HG03039 (cell line): Measurements from ENCODE around the gene ASB3.
"Not testable (repeated sequence)": the region's sequence is repeated elsewhere in the genome, so short reads cannot be mapped to it uniquely, and the experiment has no call there.

Source experiments
- ATAC-seq: cut with Tn5 transposase; IDR thresholded peaks from one replicate; pipeline ENCODE4 v1.9.1; 2021; ENCODE audit warnings: mild to moderate bottlenecking, moderate library complexity; ENCODE audit not compliant: unreplicated experiment

Gene ASB3

DNA sequence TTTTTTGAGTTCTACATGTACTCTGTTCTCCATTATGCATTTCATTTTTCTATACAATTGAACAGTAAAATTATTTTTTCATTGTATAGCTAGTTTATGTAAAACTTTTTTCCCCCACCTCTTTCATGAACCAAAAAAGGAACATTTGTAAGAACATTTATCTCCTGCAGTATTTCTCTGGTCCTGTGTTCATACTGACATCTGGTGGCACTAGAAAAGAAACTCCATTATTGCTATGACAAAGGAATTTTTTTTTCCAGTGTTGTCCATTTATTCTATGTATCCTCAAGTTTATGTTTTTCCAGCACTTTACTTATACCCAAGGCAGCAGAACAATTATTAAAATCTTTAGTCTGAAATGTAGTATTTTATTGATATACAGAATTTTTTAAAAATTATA is 46.6 kb downstream of the ASB3 start:
- ATAC-seq, result no peak

DNA sequence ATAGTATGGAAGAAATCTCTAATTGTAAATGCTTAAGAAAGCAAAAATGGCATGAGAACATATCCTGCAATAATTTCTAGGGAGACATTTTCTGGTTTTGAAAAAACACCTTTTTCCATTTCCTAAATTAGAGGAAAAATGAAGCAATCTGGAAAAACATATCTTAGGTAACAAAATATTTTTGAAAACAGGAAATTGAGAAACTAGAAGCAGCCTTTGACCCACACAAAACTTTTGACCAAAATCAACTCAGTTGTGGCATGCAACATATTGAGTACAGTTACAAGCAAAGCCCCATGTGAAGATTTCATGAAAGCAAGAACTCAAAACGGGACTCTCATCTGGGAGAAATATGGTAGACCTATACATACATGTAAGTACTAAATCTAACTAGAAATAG is 47.7 kb downstream of the ASB3 start:
- ATAC-seq, result no peak

DNA sequence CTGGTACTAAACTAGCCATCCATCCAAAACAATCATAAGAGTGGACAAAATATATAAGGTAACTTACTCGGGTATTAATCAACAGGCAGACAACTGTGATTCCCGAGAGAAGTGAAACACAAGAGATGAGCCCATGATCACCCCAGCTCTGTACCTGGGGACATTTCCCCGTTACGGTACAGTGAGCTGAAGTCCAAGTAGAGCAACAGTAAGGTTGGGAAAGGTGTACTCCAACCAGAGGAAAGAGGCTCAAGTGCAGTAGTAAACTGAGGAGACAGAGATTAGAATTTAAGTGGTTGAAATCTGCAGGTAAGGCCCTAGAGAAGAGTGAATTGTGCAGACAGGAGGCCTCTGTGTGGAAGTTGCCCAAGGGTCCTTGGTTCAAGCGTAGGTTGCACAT is 49.7 kb downstream of the ASB3 start:
- no peak for ATAC-seq

DNA sequence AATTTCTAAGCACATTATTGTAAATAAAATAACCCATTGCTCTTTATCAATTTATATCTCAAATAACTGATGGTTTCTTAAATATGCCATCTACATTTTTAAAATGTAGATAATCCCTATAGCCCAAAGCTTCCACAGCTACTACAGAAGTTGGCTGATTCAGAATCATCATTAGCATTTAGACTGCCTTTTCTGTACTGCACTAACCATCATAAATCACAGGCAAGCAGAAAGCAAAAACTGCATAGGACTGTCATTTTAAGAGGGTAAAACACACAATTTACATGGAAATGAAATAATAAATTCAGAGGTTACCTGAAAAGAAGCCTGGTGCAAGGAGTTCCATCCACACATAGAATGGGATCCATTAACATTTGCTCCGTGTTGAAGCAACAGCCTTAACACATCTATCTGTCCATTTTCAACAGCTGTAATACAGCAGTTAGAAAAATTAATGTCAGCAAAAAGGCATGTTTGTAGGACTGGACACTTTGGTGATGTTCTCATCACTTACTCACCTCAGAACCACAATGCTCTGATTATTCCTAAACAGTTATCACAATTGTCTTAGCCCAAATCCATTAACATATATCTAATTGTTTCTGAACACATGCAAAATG is 57.5 kb downstream of the ASB3 start:
- ATAC-seq, result no peak

DNA sequence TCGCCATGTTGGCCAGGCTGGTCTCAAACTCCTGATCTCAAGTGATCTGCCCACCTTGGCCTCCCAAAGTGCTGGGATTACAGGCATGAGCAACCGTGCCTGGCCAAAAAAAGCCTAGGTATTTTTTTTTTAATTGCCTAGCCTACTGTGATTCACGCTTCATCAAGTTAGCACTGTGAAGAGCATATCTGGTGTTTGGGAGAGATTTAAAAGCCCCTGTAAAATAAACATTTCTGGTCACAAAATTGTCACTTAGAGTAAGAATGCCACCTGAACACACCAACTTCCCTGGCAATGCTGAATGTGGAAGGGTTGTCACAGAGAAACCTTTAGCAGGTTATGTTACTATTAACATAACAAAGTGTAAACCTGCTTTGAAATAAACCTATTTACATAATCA is 58.8 kb downstream of the ASB3 start:
- ATAC-seq, result no peak

DNA sequence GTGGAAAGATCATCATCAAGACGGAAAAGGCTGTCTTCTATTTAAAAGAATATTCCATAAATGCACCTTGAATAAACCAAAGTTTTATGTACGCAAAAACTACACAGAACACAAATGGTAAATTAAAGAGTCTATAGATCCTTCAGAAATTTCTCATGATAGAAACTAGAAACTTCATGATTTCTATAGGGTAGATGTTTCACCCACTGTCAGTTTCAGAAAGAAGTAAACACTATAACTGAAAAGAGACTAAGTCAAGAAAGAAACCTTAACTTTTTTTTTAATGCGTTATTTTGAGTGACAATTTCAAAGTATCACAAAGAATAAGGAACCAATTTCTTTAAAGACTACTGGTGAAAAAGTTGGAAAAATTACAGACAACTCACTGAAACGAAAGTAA is 61.1 kb downstream of the ASB3 start:
- no peak for ATAC-seq

DNA sequence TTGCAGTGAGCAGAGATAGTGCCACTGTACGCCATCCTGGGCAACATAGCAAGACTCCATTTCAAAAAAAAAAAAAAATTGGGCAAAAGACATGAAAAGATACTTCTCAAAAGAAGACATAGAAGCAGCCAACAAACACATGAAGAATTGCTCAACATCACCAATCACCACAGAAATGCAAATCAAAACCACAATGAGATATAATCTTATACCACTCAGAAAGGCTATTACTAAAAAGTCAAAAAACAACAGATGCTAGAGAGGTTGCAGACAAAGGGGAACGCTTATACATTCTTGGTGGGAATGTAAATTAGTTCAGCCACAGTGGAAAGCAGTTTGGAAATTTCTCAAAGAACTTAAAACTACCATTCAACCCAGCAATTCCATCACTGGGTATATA is 62.2 kb downstream of the ASB3 start:
- ATAC-seq, result no peak

DNA sequence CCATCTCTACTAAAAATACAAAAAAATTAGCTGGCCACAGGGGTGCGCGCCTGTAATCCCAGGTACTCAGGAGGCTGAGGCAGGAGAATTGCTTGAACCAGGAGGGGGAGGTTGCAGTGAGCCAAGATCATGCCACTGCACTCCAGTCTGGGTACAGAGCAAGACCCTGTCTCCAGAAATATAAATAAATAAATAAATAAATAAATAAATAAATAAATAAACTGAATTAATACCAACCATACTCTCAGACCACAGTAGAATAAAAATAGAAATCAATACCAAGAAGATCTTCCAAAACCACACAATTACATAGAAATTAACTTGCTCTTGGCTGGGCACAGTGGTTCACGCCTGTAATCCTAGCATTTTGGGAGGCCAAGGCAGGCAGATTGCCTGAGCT is 65.8 kb downstream of the ASB3 start:
- not testable (repeated sequence) for ATAC-seq

DNA sequence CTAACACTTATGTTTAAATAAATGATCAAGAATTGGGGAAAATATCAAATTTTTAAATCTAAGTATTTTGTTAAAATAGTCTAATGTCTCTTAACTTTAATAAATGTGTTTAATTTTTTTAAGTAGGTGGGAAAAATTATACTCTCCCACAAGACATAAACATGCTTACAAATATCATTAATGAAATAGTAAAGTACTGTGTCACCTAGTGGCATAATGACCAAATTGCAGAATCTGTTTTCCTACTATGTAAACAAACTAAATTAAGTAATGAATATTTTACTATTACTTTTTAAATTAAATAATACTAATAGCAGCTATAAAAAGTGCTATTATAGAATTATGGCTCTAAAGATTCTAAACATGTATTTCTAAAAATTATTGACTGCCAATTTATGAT is 71.2 kb downstream of the ASB3 start:
- ATAC-seq, result no peak

DNA sequence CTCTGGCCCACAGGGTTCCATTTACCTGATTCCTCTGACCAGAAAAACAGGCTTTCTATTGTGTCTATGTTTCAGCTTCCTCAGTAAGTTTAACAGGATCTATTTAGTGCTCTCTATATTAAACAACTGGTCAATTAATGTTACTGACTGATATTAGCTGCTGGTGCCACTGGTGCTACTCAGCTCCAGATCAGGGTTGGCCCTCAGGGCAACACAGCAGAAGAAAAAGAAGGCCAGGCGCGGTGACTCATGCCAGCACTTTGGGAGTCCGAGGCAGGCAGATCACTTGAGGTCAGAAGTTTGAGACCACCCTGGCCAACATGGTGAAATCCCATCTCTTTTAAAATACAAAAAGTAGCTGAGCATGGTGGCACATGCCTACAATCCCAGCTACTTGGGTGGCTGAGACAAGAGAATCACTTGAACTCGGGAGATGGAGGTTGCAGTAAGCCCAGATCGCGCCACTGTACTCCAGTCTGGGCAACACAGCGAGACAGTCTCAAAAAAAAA is 75.4 kb downstream of the ASB3 start:
- no peak for ATAC-seq

DNA sequence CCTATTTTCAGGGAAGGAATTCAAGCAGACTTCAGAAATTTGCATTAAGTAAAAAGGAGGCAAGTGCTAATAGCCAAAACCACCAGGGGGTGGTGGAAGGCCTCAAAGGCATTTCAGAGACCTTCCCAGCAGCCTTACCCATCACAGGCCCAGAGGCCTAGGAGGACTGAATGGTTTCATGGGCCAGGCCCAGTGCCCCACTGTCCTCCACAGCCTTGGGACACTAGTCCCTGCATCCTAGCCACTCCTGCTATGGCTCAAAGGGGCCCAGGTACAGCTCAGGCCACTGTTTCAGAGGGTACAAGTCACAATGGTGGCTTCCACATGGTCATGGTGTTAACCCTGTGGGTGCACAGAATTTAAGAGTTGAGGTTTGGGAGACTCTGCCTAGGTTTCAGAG is 77.8 kb downstream of the ASB3 start:
- ATAC-seq, result no peak

DNA sequence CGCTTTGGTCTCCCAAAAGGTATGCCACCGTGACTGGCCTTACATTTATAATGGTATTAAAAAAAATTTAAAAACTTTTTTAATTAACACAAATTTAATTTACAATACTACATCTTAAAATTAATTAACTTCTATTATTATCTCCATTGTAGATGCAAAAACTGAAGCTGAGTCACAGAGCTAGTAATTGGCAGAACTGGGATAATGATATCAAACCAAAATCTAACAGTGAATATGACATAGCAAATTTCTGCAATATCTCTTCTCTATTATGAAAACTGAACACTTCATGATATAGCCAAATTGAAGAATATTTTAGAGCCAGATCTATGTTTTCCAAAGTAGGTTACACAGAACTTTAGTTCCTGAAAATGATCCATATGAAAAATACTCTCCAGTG is 85.5 kb downstream of the ASB3 start:
- ATAC-seq, result no peak

DNA sequence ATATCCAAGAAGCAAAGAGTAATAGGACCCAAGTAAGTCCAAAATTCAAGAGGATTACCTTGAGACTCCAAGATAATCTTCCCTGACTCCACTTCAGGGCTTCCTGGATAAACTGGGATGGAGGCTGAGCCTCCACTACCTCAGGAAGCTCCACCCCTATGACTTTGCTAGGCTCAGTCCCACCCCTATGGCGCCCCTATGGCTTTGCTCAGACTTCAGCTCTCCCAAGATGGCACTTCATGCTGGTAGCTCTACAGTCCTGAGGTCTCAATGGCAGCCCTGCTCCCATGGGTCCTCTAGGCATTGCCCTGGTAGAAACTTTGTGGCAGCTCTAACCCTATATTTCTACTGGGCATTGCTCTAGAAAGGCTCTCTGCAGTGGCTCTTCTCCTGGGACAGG is 89.1 kb downstream of the ASB3 start:
- ATAC-seq, result no peak

DNA sequence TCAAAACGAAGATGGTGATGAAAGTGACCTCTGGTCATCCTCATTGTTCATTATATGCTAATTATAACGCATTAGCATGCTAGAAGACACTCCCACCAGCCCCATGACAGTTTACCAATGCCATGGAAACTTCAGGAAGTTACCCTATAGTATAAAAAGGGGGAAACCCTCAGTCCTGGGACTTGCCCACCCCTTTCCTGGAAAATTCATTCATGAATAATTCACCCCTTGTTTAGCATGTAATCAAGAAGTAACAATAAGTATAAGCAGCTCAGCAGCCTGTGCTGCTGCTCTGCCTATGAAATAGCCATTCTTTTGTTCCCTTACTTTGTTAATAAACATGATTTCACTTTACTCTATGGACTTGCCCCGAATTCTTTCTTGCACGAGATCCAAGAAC is 89.7 kb downstream of the ASB3 start:
- no peak for ATAC-seq

DNA sequence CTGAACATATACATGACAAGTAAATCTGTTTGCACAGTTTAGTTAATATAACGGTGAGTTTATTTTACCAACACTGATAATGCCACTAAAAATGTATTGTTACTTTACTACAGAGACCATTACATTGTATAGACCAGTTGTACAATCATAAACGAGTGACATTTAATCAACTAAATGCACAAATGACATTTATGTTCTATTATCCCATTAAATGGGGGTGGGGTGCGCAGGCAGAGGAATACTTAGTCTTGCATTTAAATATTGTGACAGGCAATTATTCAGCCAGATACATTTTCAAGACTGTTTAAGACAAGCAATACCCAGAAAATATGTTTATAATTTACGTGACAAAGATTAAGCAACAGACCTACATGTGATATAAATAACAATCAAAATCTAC is 91.2 kb downstream of the ASB3 start:
- ATAC-seq, result no peak

DNA sequence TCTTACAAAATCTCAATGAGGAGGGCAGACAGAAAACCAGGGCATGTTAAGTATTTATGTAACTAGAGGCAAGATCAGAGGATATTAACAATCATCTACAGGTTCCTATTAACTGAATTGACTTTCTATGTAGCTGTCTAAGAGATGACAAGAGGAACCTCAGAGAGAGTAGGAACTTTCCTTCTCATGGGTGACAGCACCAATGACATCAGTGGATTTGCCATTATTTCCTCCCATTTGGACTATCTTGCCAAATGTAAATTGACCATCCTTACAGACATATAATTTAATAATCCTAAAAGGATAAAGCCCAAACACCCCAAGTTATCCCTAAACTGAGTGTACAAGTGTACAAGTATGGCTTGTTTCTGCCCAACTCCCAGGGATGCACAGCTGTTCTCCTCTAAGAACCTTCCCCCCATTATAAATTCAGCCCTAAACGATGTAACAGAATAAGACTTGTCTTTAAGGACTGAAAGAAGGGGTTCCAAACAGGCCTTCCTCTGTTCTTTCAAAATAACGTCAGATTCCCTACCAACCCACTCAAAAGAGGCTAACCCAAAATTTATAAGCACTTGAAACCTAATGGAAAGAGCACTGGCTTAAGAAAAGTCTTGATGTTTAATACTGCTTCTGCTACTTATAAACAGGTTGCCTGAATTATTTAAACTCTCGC is 92.5 kb downstream of the ASB3 start:
- ATAC-seq, result no peak

DNA sequence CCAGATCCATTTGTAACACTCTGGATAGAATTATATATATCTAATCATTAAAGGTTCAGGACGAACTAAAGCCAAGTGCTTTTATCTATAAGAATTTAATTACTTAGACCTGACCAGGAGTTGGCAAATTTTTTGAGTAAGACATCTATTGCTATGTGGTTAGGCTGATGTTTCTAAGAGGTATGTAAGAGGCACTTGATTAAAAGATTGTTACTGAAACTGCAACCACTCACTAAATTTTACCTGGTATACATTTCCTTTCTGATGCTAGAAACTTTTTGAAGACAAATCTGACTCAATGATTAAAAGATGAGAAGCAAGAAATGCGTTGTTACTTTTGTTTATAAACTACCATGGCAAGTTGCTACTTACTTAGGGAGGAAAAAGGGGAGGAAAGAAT is 95.9 kb downstream of the ASB3 start:
- no peak for ATAC-seq

DNA sequence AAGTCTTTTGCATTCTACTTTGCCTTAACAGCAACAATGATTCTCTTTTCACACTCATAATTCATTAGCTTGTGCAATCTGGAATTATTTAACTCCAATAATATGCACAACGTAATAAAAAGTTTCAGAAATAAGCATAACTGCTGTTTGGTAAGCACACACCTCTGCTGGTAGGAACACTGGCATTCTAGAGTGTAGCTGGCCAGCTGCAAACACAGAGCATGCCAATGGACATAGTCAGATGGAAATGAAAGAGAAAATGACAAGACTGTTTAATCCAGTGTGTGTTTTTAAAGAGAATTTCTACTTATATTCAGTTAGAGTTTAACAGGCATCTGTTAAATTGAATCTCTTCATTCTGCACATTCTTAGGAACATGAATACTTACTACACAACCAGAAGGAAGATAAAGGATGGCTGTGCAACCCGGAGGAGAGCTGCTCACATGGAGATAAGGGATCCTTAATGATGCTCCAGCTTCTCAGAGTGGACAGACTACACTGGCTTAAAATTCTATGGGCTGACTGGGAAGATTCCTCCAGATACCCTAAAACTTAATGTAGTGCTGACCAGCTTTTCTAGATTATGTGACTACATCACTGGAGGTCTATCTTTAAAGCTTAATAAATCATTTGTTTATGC is 113.8 kb downstream of the ASB3 start:
- ATAC-seq, result no peak

DNA sequence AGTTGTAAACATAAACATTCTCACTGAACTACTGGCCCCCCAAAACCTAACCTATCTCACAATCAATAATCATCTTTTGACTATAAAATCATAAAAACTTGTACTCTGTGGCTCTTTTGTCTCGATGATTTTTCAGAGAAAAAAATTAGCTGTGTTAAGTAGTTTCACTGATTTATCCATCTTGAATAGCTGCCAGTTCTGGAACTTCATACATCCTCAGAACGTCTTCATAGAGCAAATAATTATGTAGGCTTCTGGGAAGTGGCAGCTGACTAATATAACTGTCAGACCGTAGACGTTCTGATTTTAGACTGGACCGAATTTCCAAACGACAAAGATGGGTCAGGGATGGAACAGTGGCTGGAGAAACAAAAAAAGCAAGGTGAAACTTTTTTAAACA is 116.4 kb downstream of the ASB3 start:
- no peak for ATAC-seq

DNA sequence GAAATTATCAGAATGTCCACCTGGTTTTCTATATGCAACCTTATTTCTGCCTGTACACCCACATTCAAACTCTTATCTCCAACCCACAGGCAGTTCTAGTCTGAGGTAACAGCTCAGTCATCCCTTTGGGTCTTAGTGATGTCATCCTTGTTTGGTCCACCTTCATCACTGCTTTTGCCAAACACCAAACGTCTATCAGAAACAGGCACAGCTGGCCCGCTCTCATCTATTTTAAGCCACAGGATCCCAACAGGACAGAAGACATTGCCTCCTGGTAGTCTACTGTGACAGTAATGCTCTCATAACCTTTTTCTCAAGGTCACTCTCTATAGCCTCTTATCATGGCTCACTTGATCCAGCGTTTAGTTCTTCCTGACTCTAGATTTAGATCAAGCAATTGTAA is 118.1 kb downstream of the ASB3 start:
- no peak for ATAC-seq

DNA sequence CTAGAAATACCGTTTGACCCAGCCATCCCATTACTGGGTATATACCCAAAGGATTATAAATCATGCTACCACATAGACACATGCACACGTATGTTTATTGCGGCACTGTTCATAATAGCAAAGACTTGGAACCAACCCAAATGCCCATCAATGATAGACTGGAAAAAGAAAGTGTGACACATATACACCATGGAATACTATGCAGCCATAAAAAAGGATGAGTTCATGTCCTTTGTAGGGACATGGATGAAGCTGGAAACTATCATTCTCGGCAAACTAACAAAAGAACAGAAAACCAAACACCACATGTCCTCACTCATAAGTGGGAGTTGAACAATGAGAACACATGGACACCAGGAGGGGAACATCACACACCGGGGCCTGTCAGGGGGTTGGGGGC is 119.6 kb downstream of the ASB3 start:
- ATAC-seq, result not testable (repeated sequence)

DNA sequence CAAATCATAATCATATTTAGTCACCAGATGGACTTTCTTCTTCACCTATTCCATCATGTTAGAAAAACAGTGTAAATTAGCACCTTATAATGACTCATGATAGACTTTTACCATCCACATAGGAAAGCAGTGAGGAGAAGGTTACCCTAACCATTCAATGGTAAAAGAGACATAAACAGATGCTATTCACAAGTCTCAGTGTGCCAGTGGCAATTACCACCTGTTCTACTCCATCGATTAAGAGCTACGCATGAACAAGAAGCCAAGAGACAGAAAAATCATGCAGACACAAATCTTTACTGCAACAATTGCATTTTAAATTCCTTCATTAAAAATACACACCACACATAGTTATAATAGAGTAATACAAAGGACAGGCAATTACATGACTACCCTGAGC is 125.9 kb downstream of the ASB3 start:
- ATAC-seq, result no peak
